Thoracic aorta (tissue), 2 donors: ENCODE data around the gene TRIM59. TPM values are rescaled to one million over a fixed set of nuclear protein-coding genes. Genes with fewer than 3 reads are reported as not detected.

Source experiments
- ATAC-seq: fragments of 150-250 bp; one replicate; pipeline ENCODE4 v1.8.0; 2017; ENCODE audit warnings: low read depth; ENCODE audit not compliant: insufficient number of reproducible peaks, low FRiP score
- DNase-seq: peaks from one replicate; pipeline ENCODE4 v3.0.0-alpha.2; 2020; ENCODE audit warnings: low spot score
- H3K27ac ChIP-seq, 2 donors: fragments of 200-600 bp; sonication (generic); 1 replicate in 1 of 2; 2 replicates in 1 of 2; pipeline ENCODE4 v1.5.1; 2016; ENCODE audit warnings: mild to moderate bottlenecking in 2 of 2, moderate library complexity in 2 of 2
- H3K27me3 ChIP-seq: fragments of 200-600 bp; sonication (generic); replicated peaks from 2 replicates; pipeline ENCODE4 v1.6.0; 2016; ENCODE audit warnings: mild to moderate bottlenecking; ENCODE audit not compliant: insufficient read depth
- H3K36me3 ChIP-seq: fragments of 200-600 bp; sonication (generic); one replicate; pipeline ENCODE4 v1.5.1; 2016
- H3K4me1 ChIP-seq, 2 donors: fragments of 200-600 bp; sonication (generic); 1 replicate in 1 of 2; 2 replicates in 1 of 2; pipeline versions ENCODE4 v1.5.1 to v1.6.0; 2016; ENCODE audit warnings: low read depth in 2 of 2, mild to moderate bottlenecking in 1 of 2; ENCODE audit not compliant: control insufficient read depth in 1 of 2
- H3K4me3 ChIP-seq: fragments of 200-600 bp; sonication (generic); 2 replicates; pipeline ENCODE4 v1.5.1; 2016; ENCODE audit warnings: mild to moderate bottlenecking
- H3K9me3 ChIP-seq: fragments of 200-600 bp; sonication (generic); 2 replicates; pipeline ENCODE4 v1.5.1; 2016
- total RNA-seq, 2 donors: library from RNA; depleted of rRNA; stranded (reverse); fragments of >200 nt; gene quantifications; one replicate each; pipeline versions ENCODE4 v1.1.0 to v1.2.3, GENCODE V29; 2016
- TF ChIP-seq, protein P1 (sequence below): fragments of 200-600 bp; sonication (generic); IDR thresholded peaks from one replicate; pipeline ENCODE4 v1.5.1; 2019; ENCODE audit warnings: antibody characterized with exemption

Gene TRIM59
- total RNA-seq, 2 donors from 2014 or later = 4.1 to 5.3 TPM

DNA sequence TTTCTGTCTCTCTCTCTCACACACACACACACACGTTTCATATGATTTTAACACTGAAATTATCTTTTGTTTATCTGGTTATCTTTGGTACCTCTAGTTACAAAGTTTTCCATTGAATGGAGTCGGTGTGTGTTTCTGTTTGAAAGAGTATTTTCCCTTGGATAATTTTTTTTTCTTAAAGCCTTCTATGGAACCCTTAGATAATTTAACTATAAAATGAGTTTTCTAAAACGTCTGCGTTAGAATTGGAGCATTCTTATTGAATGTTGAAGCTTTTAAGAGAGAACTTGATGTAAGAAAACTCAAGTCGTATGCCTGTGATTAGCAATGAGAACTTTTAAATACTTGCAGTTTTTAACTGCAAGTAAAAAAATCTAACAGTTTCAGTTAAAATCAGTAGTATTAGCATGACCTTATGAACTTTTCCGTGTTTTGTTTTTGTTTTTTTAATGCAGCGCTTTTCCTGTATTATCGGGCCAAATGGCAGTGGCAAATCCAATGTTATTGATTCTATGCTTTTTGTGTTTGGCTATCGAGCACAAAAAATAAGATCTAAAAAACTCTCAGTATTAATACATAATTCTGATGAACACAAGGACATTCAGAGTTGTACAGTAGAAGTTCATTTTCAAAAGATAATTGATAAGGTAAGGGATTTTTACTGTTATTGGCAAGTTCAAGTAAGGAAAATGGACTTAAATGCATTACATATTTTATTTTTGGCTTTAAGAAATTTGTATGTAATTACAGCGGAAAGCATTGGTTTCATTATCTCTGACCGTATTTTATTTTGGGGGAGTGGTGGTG, 47.2 kb downstream of the TRIM59 start:
- H3K9me3 ChIP-seq = no peaks in the 10 kb centered on the region
- H3K36me3 ChIP-seq = no peaks in the 10 kb centered on the region
- H3K4me1 ChIP-seq = peaks cover 0 to 16% of the 10 kb centered on the region in 2 donors
- ATAC-seq (no peak), DNase-seq (no peak)
- H3K4me3 ChIP-seq = peak overlapping the region; percentile 86
- H3K27me3 ChIP-seq = no peaks in the 10 kb centered on the region
- H3K27ac ChIP-seq = peak overlapping the region; percentile 85 to 93
- TF ChIP-seq, protein P1, sequence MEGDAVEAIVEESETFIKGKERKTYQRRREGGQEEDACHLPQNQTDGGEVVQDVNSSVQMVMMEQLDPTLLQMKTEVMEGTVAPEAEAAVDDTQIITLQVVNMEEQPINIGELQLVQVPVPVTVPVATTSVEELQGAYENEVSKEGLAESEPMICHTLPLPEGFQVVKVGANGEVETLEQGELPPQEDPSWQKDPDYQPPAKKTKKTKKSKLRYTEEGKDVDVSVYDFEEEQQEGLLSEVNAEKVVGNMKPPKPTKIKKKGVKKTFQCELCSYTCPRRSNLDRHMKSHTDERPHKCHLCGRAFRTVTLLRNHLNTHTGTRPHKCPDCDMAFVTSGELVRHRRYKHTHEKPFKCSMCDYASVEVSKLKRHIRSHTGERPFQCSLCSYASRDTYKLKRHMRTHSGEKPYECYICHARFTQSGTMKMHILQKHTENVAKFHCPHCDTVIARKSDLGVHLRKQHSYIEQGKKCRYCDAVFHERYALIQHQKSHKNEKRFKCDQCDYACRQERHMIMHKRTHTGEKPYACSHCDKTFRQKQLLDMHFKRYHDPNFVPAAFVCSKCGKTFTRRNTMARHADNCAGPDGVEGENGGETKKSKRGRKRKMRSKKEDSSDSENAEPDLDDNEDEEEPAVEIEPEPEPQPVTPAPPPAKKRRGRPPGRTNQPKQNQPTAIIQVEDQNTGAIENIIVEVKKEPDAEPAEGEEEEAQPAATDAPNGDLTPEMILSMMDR = no peak

DNA sequence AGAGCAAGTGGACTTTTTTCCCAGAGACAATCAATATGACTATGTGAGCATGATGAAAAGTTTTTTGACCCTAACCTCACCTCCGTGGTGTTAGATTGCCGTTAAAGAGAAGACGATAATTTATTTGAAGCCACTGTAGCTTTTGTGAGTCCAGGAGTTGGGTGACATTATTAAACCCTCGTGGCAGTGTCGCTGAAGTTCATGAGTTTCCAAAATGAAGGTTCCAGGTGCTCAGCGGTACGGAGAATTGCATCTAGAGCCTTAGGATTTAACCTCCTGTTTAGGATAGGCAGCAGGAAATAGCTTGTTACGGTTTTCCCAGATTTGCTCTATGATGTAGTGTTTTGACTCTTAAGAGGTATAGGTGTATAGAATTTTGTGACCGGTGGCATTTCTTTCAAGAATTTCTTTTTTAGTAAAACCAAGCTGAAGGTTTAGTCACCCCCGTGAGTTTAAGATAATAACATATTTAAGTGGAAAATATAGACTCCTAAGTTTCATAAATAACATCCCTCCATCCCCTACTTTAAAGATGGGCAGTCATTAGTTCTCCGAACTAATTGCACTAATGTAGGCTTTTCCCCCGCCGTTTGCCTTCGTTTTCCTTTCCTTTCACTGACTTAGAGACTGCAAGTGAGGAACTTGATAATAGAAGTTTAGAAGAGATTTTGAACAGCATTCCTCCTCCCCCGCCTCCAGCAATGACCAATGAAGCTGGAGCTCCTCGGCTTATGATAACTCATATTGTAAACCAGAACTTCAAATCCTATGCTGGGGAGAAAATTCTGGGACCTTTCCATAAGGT, 48.1 kb downstream of the TRIM59 start:
- no peak for ATAC-seq

GRCh38 chr3:160400702-160401150, 48.9 kb downstream of the TRIM59 start:
- ATAC-seq (no peak), DNase-seq (no peak)
- no peaks in the 10 kb centered on the region for H3K27me3 ChIP-seq
- no peaks in the 10 kb centered on the region for H3K36me3 ChIP-seq
- TF ChIP-seq, protein P1 = no peak
- H3K27ac ChIP-seq = peak overlapping the region; percentile 85 to 93
- peak overlapping the region; percentile 86 for H3K4me3 ChIP-seq
- H3K4me1 ChIP-seq = peaks cover 0 to 18% of the 10 kb centered on the region in 2 donors
- H3K9me3 ChIP-seq = no peaks in the 10 kb centered on the region

More for the DNA sequence above, 48.1 kb downstream of the TRIM59 start:
- Histone ChIP-seq H3K4me3 (peak overlapping the region; percentile 86), H3K27me3 (no peaks in the 10 kb centered on the region), H3K36me3 (no peaks in the 10 kb centered on the region), H3K27ac (peak overlapping the region; percentile 85 to 93), H3K9me3 (no peaks in the 10 kb centered on the region), H3K4me1 (peaks cover 0 to 18% of the 10 kb centered on the region in 2 donors)
- no peak for DNase-seq
- TF ChIP-seq, protein P1 = no peak

DNA sequence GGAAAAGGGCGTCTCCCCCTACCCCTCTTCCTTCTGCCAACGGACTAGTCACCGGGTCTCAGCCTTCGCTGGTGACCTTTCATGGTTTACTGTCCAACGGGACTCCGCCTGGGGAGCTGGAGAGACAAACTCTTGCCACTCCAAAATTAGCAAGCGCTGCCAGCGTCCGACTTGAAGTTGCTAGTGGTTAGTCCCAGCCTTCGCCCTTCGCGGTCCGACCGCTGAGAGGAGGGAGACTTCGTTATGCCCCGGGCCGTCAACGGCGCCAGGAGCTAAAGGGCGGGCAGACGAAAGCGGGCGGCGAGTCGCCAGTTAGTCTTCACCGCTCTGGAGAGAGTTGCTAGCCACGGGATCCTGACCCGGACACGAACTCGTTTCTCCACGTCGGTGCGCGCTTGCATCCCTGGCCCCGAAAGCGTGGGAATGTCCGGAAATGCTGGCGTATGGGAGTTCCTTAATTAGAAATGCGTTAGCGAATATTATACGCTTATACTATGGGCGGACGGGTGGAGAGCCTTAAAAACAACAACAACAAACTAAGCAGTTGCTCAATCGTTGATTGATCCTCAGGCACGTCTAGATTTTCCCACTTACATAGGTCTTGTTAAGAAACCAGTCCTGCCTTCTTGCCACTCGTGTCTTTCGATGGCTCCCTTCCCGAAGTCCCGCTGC, 49.4 kb downstream of the TRIM59 start:
- no peaks in the 10 kb centered on the region for H3K27me3 ChIP-seq
- peaks cover 0 to 18% of the 10 kb centered on the region in 2 donors for H3K4me1 ChIP-seq
- H3K36me3 ChIP-seq = no peaks in the 10 kb centered on the region
- no peaks in the 10 kb centered on the region for H3K9me3 ChIP-seq
- TF ChIP-seq, protein P1 = no peak
- peak overlapping the region; percentile 86 for H3K4me3 ChIP-seq
- H3K27ac ChIP-seq = peak overlapping the region; percentile 85 to 93
- peak; percentile 0 for ATAC-seq
- no peak for DNase-seq
